ENCODE results near the gene PLEKHG7.

Gene PLEKHG7

GRCh38 chr12:92814584-92814983 lies 111.8 kb downstream of the PLEKHG7 start:
- DNase-seq = no peak

- no peak for DNase-seq
Measured at GRCh38 chr12:92821142-92821541, 118.4 kb downstream of the PLEKHG7 start.

Measured in CD4-positive, alpha-beta T cell treated with Interleukin-17A for 1 hour (primary cell).